Large intestine (tissue), 3 donors: ENCODE data around the gene MAD1L1. TPM values are rescaled to one million over a fixed set of nuclear protein-coding genes. Genes with fewer than 3 reads are reported as not detected.
"Not testable (repeated sequence)": the region's sequence is repeated elsewhere in the genome, so short reads cannot be mapped to it uniquely, and the experiment has no call there.

Experiments
- DNase-seq, 2 donors: peaks; one replicate each; pipeline versions ENCODE4 v3.0.0 to v3.0.0-alpha.2; 2013
- H3K27ac ChIP-seq: one replicate; pipeline ENCODE4 v1.5.1; 2013; ENCODE audit warnings: low read length
- H3K27me3 ChIP-seq: 2 replicates; pipeline ENCODE4 v1.6.1; 2013; ENCODE audit warnings: low read length; ENCODE audit not compliant: control insufficient read depth, insufficient read depth
- H3K36me3 ChIP-seq: 2 replicates; pipeline ENCODE4 v1.6.1; 2013; ENCODE audit warnings: low read length; ENCODE audit not compliant: control insufficient read depth, insufficient read depth
- H3K4me1 ChIP-seq: one replicate; pipeline ENCODE4 v1.6.1; 2013; ENCODE audit warnings: low read length; ENCODE audit not compliant: control insufficient read depth, insufficient read depth
- H3K4me3 ChIP-seq: one replicate; pipeline ENCODE4 v1.5.1; 2013; ENCODE audit warnings: low read length
- H3K9me3 ChIP-seq: one replicate; pipeline ENCODE4 v1.6.1; 2013; ENCODE audit warnings: mild to moderate bottlenecking, low read depth, low read length, moderate library complexity; ENCODE audit not compliant: control insufficient read depth
- WGBS: methylation state at CpG from one replicate; pipeline ENCODE4 v1.1.5; 2013; ENCODE audit warnings: low lambda C conversion rate; ENCODE audit not compliant: insufficient coverage; 5-methylcytosine and 5-hydroxymethylcytosine counted together
- polyA plus RNA-seq: library from polyadenylated mRNA; unstranded; fragments of 120-200 nt; gene quantifications from one replicate; pipeline ENCODE4 v1.2.1, GENCODE V29; 2013

The MAD1L1 gene
- polyA plus RNA-seq, 1 donor: 15.1 TPM

DNA sequence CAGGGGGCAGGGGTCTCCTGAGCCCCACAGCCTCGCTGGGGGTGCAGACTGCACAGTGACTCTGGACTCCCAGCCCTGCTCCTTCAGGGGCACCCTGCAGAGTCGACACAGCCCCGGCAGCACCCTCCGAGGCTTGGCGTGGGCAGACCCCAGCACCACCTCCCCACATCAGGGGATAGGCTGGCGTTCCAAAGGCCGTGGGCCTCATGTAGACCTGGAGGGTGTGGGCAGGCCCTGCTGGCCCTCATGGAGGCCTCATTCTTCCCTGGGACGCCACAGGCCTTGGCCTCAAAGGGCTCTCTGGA lies 296.8 kb downstream of the MAD1L1 start:
- H3K4me1 ChIP-seq: no peaks in the 10 kb centered on the region
- no peaks in the 10 kb centered on the region for H3K27me3 ChIP-seq
- no peak overlapping the region for H3K27ac ChIP-seq
- no CpG with 5 or more reads among the region's 8 CpGs for whole genome bisulfite sequencing
- peaks cover 5% of the 10 kb centered on the region for H3K9me3 ChIP-seq
- no peak overlapping the region for H3K4me3 ChIP-seq
- no peak for DNase-seq
- peaks cover 3% of the 10 kb centered on the region for H3K36me3 ChIP-seq

DNA sequence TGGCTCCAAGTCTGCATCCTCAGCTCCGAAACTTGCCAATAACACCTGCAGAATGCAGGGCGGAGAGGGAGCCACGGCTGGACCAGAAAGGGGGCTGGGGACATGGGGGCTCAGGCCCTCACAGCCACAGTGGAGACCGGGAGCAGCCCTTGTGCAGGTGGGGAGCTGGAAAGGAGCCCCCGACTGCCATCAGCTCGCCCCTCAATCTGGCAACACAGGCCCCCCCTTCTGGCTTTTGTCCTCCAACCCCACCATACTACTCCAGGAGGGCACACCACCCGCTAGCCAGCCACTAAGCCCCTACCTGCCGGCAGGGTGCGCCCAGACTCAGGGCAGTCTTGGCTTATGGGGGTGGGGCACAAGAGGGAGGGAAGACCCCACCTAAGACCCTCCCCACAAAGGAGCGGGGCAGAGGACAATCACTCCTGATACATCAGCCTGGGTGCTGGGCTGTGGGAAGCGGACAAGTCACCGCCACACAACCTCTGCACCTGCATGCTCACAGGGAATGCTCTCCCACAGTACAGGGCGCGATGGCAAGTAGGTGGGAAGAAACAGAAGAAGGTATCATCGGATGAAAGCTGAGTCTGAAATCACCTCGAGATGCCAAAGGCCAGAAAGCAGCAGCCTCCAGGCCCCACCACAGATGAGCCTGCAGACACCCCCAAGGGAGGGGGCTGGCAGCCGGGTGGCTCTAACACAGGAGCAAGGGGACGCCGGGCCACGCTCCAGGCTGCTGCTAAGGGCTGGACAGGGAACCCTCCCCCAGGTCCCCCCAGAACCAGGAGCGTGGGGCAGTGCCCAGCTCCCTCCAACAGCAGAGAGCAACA lies 297.4 kb downstream of the MAD1L1 start:
- DNase-seq: no peak
- Histone ChIP-seq H3K27ac (no peak overlapping the region), H3K4me1 (no peaks in the 10 kb centered on the region), H3K9me3 (peaks cover 5% of the 10 kb centered on the region), H3K4me3 (no peak overlapping the region), H3K36me3 (peaks cover 3% of the 10 kb centered on the region), H3K27me3 (no peaks in the 10 kb centered on the region)
- WGBS: no CpG with 5 or more reads among the region's 21 CpGs

DNA sequence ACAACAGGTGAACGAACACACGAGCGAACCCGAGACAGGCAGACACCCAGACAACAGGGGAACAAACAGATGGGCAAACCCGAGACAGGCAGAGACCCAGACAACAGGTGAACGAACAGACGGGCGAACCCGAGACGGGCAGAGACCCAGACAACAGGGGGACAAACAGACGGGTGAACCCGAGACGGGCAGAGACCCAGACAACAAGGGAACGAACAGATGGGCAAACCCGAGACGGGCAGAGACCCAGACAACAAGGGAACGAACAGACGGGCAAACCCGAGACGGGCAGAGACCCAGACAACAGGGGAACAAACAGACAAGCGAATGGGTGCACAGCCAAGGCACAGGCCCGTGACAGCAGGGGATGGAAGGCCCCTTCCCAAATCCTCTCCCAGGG lies 298.0 kb downstream of the MAD1L1 start:
- no peak overlapping the region for H3K4me3 ChIP-seq
- H3K9me3 ChIP-seq: peaks cover 5% of the 10 kb centered on the region
- no peak overlapping the region for H3K27ac ChIP-seq
- no peaks in the 10 kb centered on the region for H3K27me3 ChIP-seq
- WGBS: 98% methylated on average over 11 of the region's 22 CpGs
- H3K36me3 ChIP-seq: peaks cover 3% of the 10 kb centered on the region
- H3K4me1 ChIP-seq: no peaks in the 10 kb centered on the region
- DNase-seq: no peak

- Histone ChIP-seq H3K9me3 (peaks cover 5% of the 10 kb centered on the region), H3K27me3 (no peaks in the 10 kb centered on the region), H3K4me1 (no peaks in the 10 kb centered on the region), H3K36me3 (peaks cover 3% of the 10 kb centered on the region), H3K4me3 (no peak overlapping the region), H3K27ac (no peak overlapping the region)
- no CpG with 5 or more reads among the region's 20 CpGs for WGBS
- DNase-seq: no peak
These were observed 298.7 kb downstream of the MAD1L1 start for GRCh38 chr7:1934017-1934416.

DNA sequence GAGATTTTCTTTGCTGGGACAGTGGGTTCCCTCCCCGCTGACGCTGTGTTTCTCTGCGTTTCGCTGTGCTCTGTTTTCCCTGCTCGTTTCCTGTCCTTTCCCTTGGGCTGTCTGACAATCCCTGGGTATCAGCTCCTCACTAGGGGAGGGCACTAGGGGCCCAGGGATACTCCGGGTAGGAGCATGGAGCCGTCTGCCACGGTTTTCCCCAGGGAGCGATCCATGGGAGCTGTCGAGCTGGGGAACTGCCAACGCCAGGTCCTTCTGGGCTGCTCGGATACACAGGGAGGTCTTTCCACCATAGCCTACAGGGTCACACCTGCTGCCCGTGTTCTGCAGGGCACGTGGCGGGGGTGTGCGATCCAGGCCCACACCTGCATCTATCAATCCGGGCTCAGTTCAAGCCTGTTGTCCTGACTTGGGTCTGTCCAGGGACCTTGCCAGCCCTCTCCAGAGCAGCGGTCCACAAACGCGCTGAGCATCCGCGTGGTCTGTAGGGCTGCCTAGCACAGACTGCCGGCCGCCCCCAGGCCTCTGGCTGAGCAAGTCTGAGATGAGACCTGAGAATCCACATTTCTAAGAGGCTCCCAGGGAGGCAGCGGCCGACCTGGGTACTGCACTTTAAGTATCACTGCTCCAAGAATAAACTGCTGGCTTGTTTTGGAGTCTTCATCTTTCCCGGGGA lies 299.5 kb downstream of the MAD1L1 start:
- Histone ChIP-seq H3K4me1 (no peaks in the 10 kb centered on the region), H3K9me3 (peaks cover 5% of the 10 kb centered on the region), H3K27ac (no peak overlapping the region), H3K27me3 (no peaks in the 10 kb centered on the region), H3K4me3 (no peak overlapping the region), H3K36me3 (peaks cover 3% of the 10 kb centered on the region)
- no peak for DNase-seq
- no CpG with 5 or more reads among the region's 27 CpGs for WGBS

GRCh38 chr7:1931951-1932270 lies 300.8 kb downstream of the MAD1L1 start:
- Histone ChIP-seq H3K4me1 (no peaks in the 10 kb centered on the region), H3K36me3 (peaks cover 3% of the 10 kb centered on the region), H3K27me3 (no peaks in the 10 kb centered on the region), H3K4me3 (no peak overlapping the region), H3K9me3 (peaks cover 5% of the 10 kb centered on the region), H3K27ac (no peak overlapping the region)
- DNase-seq: no peak
- no CpG with 5 or more reads among the region's 9 CpGs for WGBS

- Histone ChIP-seq H3K9me3 (peaks cover 5% of the 10 kb centered on the region), H3K4me1 (no peaks in the 10 kb centered on the region), H3K27me3 (no peaks in the 10 kb centered on the region), H3K36me3 (peaks cover 3% of the 10 kb centered on the region), H3K4me3 (no peak overlapping the region), H3K27ac (no peak overlapping the region)
- no peak for DNase-seq
- 95% methylated on average over 6 of the region's 22 CpGs for WGBS
These were observed 301.3 kb downstream of the MAD1L1 start for GRCh38 chr7:1931256-1931950.

DNA sequence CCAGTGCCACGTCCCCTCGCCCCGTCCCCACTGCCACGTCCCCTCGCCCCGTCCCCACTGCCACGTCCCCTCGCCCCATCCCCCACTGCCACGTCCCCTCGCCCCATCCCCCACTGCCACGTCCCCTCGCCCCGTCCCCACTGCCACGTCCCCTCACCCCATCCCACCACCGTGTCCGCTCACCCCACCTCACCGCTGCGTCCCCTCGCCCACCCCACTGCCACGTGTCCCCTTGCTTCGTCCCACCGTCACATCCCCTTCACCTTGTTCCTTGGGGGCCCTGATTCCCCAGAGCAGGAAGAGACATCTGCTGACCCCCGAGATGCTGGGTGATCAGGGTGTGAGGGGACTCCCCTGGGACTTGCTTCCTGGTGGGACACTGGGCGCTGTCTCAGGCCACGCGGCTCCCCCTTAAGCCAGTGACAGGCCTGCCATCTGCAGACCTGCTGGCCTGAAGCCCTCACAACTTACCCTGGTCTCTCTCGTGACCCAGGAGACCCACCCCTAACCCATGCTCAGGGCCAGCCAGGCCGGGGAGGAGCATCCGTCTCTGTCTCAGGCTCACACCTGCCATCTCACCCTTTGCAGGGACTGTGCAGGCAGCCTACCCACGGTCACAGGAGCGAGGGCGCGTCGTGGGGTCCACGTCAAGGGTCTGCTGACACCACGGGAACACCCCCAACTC lies 302.2 kb downstream of the MAD1L1 start:
- Histone ChIP-seq H3K9me3 (peaks cover 5% of the 10 kb centered on the region), H3K27ac (no peak overlapping the region), H3K4me1 (no peaks in the 10 kb centered on the region), H3K27me3 (no peaks in the 10 kb centered on the region), H3K4me3 (no peak overlapping the region), H3K36me3 (no peaks in the 10 kb centered on the region)
- DNase-seq: no peak
- 100% methylated on average over 1 of the region's 36 CpGs for WGBS

GRCh38 chr7:1929349-1929925 lies 303.3 kb downstream of the MAD1L1 start:
- DNase-seq, H3K36me3 ChIP-seq, H3K27ac ChIP-seq, H3K4me1 ChIP-seq, H3K4me3 ChIP-seq, H3K9me3 ChIP-seq, H3K27me3 ChIP-seq: not testable (repeated sequence)
- no CpG with 5 or more reads among the region's 29 CpGs for WGBS
